ENCODE data around the gene RFTN1. TPM values are rescaled to one million over a fixed set of nuclear protein-coding genes. Genes with fewer than 3 reads are reported as not detected.

Gene RFTN1
- total RNA-seq, 4 donors from 2014 or later = 32.0 to 187 (median 47.6) TPM

- intact Hi-C loops (cut with DNase I; ENCODE audit: low total_unique reads) = no loop called here
- TF ChIP-seq CTCF (IDR thresholded peaks at IDR 0.05) = no peak
- no peak for TF ChIP-seq POLR2A (IDR thresholded peaks at IDR 0.05)
- Histone ChIP-seq H3K27ac (no peak overlapping the region), H3K4me3 (no peak overlapping the region), H3K36me3 (no peaks in the 10 kb centered on the region), H3K27me3 (no peaks in the 10 kb centered on the region), H3K9me3 (no peaks in the 10 kb centered on the region), H3K4me1 (no peaks in the 10 kb centered on the region)
- DNase-seq = no peak
Measured at GRCh38 chr3:16347548-16347947, 166.0 kb downstream of the RFTN1 start.

GRCh38 chr3:16346413-16347081, 167.0 kb downstream of the RFTN1 start:
- Histone ChIP-seq H3K36me3 (no peaks in the 10 kb centered on the region), H3K4me1 (no peaks in the 10 kb centered on the region), H3K9me3 (no peaks in the 10 kb centered on the region), H3K4me3 (no peak overlapping the region), H3K27me3 (no peaks in the 10 kb centered on the region), H3K27ac (no peak overlapping the region)
- intact Hi-C loops (cut with DNase I; ENCODE audit: low total_unique reads) = no loop called here
- DNase-seq = no peak
- TF ChIP-seq CTCF (IDR thresholded peaks at IDR 0.05) (no peak), POLR2A (IDR thresholded peaks at IDR 0.05) (no peak)

GRCh38 chr3:16343101-16343500, 170.4 kb downstream of the RFTN1 start:
- DNase-seq = no peak
- intact Hi-C loops (cut with DNase I; ENCODE audit: low total_unique reads) = no loop called here
- Histone ChIP-seq H3K27ac (no peak overlapping the region), H3K4me1 (no peaks in the 10 kb centered on the region), H3K27me3 (no peaks in the 10 kb centered on the region), H3K4me3 (no peak overlapping the region), H3K36me3 (no peaks in the 10 kb centered on the region), H3K9me3 (no peaks in the 10 kb centered on the region)
- TF ChIP-seq POLR2A (IDR thresholded peaks at IDR 0.05) = no peak
- TF ChIP-seq CTCF (IDR thresholded peaks at IDR 0.05) = no peak

- H3K4me1 ChIP-seq = no peaks in the 10 kb centered on the region
Measured at GRCh38 chr3:16338999-16339398, 174.5 kb downstream of the RFTN1 start.

More at GRCh38 chr3:16338999-16339398, 174.5 kb downstream of the RFTN1 start:
- intact Hi-C loops (cut with DNase I; ENCODE audit: low total_unique reads) = no loop called here
- no peak for DNase-seq
- no peak for TF ChIP-seq POLR2A (IDR thresholded peaks at IDR 0.05)
- no peak for TF ChIP-seq CTCF (IDR thresholded peaks at IDR 0.05)
- H3K27ac ChIP-seq = no peak overlapping the region
- no peak overlapping the region for H3K4me3 ChIP-seq
- no peaks in the 10 kb centered on the region for H3K36me3 ChIP-seq
- no peaks in the 10 kb centered on the region for H3K9me3 ChIP-seq
- H3K27me3 ChIP-seq = no peaks in the 10 kb centered on the region

All from uterus (tissue), 4 donors.